Epithelial cell of esophagus (primary cell): ENCODE results near the gene C1orf122.

Source experiments
- DNase-seq: peaks from one replicate; pipeline ENCODE4 v3.0.0; 2010; ENCODE audit warnings: low read depth
- H3K4me3 ChIP-seq: 2 replicates; pipeline ENCODE4 v1.5.1; 2011; ENCODE audit warnings: mild to moderate bottlenecking, low read length, control low read depth
- CTCF ChIP-seq: IDR thresholded peaks from 2 replicates; pipeline ENCODE4 v1.5.1; 2011; ENCODE audit warnings: low read depth, mild to moderate bottlenecking, low read length, control low read depth, inconsistent platforms; ENCODE audit not compliant: insufficient read depth; ENCODE audit errors: missing control alignments

The C1orf122 gene

GRCh38 chr1:37817481-37817880 is 9.9 kb downstream of the C1orf122 start:
- no peak for TF ChIP-seq CTCF
- no peak overlapping the region for H3K4me3 ChIP-seq
- peak; percentile 31 for DNase-seq

- no peak overlapping the region for H3K4me3 ChIP-seq
- no peak for TF ChIP-seq CTCF
- DNase-seq: no peak
Observed at GRCh38 chr1:37821481-37821880, 13.9 kb downstream of the C1orf122 start.

- DNase-seq: peak; percentile 76
- TF ChIP-seq CTCF: no peak
- H3K4me3 ChIP-seq: no peak overlapping the region
Observed at GRCh38 chr1:37822906-37823815, 15.6 kb downstream of the C1orf122 start.

GRCh38 chr1:37824001-37824400 is 16.4 kb downstream of the C1orf122 start:
- TF ChIP-seq CTCF: no peak
- no peak overlapping the region for H3K4me3 ChIP-seq
- no peak for DNase-seq

GRCh38 chr1:37825506-37825905 is 17.9 kb downstream of the C1orf122 start:
- DNase-seq: no peak
- no peak overlapping the region for H3K4me3 ChIP-seq
- no peak for TF ChIP-seq CTCF

GRCh38 chr1:37828410-37829074 is 21.0 kb downstream of the C1orf122 start:
- DNase-seq: peak; percentile 66
- no peak for TF ChIP-seq CTCF
- H3K4me3 ChIP-seq: no peak overlapping the region

GRCh38 chr1:37831109-37831508 is 23.5 kb downstream of the C1orf122 start:
- TF ChIP-seq CTCF: no peak
- H3K4me3 ChIP-seq: no peak overlapping the region
- DNase-seq: no peak
